Non-pigmented ciliary epithelial cell (primary cell): ENCODE measurements around the gene HOXB9.
A peak's percentile ranks its signal among the peaks of the same experiment; 100 is the strongest.

Source experiments
- DNase-seq: peaks from one replicate; pipeline ENCODE4 v3.0.0-alpha.2; 2010; ENCODE audit warnings: low read depth

Gene HOXB9

DNA sequence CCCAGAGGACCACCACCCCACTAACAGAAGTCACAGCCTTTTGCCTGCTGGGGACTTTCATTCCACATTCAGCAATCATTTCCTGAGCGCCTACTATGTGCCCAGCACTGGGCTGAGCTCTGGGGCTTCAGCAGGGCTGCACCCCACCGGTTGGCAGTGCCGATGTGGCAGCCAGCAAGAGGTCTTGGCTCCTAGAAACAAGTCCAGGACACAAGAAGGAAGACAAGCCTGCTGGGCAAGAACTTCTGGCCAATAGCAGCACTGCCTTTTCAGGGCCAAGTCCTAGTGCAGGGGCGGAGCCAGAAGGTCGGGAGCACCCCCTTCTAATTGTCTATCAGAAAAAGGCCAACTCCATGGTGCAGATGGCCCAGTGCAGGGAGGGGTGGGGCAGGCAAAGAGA is 13.0 kb upstream of the HOXB9 start:
- no peak for DNase-seq

DNA sequence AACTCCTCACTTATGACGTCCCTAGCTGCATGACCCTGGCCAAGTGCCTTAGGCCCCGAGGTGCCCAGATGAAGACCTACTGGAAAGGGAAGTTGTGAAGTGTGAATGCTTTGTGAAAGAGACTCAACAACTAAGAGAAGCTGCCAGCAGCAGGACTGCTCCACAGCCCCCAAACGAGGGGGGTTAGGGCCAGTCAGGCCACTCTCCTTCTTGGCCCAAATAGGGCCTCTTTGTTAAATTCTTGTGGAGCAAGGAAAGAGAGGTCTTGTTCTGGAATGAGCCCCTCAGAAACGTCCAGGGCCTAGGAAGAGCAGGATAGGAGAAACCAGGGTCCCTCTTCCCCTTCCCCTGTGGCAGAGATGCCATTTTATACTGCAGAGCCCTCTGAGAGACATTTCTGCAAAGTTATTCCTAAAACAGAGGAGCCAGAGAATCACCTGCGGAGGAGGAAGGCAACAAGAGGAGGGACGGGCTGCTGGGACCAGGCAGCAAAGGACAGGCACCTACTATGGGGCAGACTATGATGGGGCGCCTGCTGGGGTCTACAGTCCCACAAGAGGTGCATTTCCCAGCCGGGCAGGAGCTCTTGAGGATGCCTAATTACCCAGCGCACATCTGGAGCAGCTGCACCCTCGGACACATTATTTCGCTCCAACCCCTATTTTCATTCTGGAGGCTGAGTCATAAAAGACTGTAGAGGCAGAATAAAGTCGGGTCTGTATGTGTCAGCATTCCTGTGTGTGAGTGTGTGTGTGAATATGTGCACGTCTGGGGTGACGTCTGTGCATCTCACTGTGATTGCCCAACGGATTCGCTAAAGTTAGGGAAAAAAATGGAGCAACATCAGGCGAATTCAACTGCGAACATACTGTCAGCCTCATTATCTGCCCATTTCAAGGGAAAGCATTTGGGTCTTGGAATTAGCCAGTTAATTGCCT is 11.4 kb upstream of the HOXB9 start:
- DNase-seq = peak; percentile 17

DNA sequence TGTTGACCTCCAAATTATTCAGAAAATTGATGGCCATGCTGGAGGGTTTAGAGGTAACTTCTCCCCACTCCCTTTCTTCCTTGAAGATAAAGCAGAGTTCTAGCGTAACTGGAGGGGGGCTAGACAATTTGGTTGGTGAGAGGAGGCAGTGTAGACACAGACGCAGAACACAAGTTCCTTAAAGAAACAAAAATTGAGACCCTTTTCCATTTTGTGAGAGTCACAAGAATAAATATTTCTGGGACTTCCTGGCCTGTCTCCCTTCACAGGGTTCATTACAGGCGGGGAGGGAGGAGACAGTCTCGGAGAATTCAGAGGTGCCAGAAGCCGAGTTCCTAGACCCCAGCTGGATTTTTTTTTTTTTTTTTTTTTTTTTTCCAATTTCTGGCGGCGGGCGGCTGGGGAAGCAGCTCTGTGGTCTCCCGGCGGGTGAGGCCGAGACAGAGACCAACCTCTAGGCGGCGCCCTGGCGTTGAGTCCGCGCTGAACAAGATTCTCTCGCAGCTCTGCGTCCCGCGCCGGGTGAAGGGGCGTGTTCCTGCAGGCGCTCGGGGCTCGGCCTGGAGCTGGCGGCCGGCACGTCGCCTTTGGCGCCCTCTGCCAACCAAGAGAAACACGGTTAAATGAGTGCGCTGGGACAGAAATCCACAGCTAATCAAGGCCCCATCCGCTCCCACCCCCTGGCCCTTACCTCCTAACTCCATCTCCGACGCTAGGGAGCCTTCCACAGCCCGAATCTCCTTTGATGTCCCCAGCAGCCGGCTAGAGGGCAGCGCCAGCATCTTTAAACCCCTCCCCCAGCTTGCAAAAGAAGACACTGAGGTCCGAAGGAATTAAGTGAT is 10.2 kb upstream of the HOXB9 start:
- DNase-seq = no peak

DNA sequence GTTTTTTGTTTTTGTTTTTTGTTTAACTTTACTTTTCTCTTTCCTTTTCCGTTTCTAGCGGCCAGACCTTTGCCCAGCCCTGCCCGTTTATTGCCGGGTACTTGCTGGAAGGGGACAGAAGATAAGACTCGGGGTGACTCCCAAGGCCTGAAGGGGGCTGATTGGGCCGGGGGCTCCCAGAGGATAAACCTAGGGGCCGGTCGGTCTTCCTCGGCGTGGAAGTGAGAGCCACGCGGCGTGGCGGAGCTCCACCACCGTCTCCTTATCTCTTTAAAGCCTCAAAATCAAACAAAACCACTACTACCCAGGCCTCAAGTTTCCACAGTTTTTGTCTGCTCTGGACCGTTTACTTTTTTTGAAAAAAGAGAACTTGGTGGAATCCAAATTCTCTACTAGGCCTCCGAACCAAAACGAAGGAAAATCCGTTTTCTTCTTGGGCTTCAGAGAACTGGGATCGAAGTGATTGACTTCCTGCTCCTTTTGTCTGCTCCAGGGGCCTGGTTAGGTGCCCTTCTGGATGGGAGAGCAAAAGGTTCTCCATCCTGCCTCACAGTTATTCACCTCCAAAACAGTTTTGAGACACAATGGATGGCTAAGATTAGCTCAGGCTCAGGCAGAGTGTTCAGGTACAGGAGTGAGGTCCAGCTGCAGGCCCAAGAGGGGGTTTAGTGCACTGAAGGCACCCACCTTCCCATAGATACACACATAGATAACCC is 8.5 kb upstream of the HOXB9 start:
- no peak for DNase-seq

DNA sequence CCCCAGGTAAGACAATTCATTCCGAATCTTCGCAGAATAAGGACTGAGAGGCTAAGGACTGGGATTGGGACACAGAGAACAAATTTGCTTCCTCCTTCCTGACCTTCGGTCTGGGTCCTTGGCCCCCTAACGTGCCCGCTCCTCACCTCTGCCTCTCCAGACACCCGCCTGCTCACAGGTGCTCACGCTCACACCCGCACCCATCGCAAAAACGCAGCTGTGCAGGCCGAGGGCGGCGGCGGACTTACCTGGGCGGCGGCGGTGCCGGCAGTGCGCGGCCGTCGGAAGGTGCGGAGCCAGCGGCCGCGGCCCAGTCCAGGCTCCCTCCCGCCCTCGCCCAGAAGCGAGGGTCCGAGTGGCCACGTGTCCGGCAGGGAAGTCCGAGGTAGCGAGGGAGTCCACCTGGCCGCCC is 7.1 kb upstream of the HOXB9 start:
- no peak for DNase-seq

DNA sequence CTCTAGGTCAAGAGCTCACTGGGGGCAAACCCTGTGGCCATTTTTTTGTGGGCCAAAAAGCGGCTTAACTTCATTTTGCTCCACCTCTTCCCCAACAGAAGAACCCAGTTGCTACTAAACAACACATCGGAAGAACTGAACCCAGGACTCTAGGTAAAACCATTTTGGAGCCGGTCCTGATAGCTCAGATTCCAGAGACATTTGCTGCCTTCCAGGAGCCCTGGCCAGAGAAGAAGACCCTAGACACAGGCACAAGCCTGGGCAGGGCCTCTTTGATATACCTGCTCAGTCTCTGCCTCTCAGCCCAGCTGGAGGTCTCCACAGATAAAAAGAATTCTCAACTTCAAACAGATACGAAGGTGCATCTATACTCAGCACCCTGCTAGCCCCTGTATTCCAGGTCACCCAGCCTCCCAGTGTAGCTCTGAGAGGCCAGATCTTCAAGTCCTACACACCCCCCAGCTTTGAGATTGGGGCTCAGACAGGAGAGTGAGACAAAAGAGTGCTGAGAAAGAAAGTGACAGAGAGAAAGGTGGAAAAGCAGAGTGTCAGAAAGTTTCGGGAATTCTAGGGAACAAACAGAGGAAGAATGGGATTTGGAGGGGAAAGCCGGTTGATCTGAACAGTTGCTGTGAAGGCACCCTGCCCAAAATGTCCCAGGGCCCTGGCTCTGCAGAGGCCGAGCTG is 6.6 kb upstream of the HOXB9 start:
- no peak for DNase-seq

DNA sequence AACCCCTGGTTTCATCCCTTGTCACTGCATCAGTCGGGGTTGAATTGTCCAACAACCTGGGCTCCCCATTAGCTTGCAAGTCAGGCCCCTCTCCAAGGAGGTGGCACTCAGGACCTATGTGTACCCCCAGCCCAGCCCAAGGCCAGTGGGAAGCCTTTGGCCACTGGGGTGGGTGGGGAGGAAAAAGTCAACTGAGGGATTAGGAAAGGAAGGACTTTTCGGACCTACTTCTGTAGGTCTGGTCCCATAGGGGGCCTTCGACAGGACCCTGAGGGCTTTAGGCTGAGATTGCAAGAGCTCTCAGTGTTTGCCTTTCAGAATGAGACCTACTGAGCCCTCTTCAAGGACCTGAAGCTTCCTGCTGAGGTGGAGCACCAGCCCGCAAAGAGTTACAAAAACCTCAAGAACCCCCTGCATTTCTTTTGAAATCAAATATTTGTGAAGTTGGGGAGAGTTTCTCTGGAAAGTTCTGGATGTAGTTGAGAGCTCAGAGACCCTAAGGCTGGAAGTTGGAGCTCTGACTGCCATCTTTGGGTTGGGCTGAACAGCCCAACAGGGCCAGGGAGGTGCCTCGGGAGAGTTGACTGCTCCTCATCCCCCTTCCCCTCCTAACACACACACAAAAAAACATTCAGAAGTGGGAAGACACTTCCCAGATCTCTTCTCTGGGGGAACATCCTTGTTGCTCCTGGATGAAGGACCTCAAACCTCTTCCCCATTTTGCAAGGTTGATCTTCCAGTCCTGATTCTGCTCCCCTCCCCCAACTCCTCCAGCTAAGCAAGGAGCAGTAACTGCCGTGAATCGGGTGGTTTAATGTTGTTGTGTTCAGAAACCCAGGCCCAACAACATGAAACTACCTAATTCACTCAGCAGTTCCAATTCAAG is 5.8 kb upstream of the HOXB9 start:
- no peak for DNase-seq

DNA sequence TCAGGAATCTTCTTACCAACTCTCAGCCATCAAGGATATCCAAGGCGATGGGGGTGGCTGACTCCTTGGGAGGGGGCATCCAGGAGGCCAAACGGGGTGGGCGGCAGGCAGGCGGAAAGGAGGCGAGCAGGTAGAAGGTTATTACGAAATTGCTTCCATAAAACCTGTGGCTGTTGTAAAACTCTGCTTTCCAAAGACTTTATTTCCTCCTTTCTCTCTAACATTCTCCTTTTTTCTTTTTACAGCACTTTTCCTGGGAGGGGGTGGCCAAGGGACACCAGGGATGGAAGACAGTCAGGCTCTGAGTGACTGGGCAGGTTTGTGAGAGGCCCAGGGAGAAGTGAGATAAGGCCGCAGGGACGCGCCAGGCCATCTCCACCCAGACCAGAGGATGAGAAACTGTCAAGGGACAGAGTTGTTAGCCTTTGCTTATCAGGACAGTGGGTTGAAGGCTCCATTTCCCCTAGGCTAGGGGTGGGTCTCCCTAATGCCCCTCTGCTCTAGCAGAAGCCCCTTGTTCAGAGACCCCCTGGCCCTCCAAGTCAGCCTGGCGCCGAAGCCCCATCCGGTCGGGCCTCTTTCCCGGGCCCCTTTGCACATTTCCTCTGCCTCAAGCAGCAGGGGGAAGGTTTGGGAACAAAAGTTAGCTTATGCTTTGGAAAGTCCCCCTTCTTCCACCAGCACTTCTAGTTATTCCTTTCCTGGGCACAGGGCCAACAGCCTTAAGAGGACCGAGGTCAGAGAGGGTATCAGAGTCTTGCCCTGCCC is 5.0 kb upstream of the HOXB9 start:
- DNase-seq = no peak

DNA sequence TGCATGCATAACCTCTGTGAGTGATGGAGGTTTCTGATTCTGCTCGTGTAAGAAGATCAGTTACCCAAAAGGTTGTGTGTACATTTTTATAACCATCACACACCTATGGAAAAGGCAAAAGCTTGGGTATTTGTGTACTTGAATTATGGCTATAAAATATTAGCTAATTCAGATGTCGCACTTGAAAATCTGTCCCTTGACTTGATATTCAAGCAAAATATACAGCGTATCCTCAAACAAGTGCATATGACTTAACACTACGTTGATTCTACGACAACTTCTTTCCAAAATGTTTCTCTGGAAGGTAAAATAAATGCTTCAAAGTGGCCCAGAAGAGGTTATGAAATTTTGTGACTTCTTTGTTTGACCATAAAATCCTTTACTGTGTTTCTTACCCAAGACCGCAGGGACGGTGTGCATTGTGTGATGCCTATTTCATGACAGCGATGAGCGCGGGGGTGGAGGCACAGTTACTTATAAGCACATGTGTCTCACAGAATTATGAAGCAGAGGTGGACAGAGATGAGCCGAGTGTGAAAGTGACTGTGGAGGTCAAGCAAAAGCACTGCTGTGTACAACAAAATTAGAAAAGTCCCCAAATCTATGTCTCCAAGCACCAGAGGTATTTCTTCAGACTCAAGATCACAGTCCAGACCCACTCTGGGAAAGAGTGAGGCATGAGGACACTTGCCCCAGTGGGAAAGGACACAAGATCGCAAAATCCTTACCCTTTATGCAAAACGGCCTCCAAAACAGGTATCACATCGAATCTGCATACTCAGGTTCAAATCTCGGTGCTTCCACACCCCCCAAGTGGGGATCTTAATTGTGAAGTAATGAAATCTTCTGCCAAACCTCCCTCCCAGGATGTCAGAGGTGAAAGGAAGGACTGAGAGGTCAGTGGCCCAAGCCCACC is 4.1 kb upstream of the HOXB9 start:
- no peak for DNase-seq

DNA sequence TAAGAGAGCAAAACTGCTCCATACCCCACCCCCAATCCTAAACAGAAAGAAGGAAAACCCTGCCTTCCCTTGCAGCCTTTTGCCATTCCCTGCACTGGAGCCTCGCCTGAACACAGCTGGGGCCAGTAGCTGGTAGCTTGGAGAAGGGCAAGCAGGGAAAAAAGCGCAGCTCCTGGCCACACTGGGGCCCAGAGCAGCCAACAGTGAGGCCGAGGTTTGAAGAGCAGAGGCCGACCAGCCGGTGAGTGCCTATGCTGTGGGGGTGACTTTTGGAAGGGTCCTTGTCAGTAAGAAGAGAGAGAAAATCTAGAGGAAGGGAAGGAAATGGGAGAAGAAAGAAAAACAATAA is 3.2 kb upstream of the HOXB9 start:
- no peak for DNase-seq

DNA sequence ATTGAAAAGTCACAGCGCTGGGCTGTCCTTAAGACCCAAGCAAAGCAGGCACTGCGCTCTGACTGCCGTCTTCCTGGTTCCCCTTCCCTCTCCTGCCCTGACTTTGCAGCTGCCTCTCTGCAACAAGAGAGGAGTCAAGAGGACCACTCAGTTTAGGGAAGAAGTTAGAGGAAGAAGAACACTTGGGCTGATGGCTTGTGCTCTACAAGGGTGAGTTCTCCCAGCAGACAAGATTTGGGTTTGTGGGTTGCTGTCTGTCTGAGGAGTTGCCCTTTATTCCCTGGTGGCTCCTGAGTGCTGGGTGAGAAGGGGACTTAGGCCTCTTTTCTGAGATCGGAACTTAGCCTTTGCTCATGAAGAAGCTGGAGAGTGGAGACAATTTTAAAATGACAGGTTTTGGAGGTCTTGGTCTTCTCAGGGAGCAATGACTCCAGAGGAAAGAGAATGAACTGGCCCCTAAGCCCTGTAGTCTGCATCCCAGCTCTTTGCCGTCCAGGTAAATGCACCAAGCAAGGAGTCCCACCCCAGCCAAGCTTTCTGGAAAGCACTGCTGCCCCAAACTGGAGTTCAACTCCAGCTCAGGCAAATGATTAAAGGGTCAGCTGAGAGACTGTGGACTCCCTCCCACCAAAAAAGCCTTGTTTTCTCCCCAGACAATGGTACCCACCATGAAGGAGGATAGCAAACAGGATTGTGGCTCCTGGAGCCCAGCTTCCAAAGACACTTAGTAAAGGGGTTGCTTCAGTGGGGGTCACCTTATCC is 2.7 kb upstream of the HOXB9 start:
- no peak for DNase-seq

DNA sequence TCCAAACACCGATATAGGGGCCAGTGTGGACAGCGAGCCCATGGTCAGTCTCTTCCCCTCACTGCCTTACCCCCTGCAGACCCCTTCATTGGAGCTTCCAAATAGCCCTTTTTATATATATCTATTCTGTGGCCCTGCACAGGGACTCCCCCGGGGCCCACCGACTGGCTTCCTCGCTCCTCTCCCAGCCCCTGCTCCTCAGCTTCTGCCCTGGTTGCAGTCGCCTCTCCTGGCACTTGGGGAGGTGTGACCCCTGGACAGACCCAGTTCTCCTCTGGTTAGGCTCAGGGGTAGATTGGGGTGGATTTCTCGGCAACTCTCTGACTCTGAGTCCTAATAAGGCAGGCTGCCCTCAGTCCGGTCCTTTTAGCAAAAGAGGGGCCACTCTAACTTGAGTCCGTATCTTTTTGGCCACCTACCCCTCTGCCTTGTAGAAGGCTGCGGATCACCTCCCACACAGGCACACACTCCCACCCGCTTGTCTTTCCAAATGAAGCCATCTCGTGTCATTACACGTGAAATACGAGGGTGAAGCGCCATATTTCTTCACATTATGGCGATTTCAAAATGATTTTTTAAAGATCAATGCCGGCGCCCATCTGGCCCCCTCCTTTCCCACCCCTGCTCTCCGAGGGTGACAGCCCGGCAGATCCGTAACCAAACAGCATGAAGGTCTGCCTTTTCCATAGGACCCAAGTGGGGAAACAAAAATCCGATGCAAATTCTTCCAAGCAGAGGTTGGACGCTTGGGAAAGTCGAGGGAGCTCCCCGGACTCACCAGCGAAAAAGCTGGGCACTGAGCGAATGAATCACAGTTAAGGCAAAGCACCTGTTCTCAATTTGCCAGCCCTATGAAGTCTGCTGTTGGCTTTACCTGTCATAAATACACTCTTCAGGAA is 1.7 kb upstream of the HOXB9 start:
- DNase-seq = no peak

DNA sequence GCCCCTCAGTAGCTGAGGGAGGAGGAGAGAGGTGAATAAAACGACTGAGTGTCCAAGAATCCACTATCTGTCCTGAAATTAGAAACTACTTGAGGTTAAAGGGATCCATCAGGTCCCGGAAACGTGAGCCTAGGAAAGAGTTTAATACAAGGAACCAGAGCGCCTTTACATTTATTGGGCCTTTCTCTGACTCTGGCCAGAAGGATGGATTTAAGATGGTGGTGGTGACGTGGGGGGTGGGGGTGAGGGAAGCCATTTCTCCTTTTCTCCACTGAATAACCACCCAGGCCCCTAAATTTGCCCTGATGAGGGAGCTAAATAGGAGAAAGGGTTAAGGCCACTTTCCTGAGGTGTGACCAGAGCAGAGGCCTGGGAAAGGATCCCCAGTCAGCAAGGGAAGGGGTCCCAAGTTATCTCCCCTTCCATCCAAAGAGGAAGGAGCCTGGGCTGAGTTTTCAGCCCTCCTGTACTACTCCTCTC is 1.0 kb upstream of the HOXB9 start:
- DNase-seq = no peak

DNA sequence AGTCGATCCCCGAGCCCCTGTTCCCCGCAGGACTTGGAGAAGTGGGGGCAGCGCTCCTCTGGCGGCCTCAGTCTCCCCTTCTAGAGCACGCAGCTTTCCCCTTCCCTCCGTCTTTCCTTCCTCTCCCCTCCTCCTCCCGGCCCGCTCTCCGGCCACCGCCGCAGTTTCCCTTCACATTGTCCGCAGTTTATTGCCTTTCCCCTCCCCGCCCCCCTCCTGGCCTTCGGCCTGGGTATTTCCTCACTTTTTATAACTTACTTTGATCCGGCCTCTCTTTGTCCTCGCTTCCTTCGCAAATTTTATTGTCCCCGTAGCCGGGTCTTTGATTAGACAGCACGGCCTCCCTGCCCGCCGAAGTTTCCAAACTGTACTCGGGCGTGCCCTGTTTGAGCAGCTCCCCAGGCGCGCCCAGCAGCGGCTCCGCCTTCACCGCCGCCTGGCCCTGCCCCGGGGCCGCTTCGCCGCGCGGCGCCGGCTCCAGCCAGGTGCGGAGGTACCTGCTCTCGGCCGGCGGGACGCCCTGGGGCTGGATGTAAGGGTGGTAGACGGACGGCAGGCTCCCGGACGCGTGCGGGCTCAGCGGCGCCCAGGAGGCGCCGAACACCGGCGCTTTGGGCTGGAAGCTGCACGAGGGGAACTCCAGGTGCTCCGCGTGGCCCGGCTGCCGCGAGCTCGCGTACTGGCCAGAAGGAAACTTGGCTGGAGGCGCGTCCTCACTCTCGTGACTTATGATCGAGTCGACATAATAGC is 488 bp downstream of the HOXB9 start:
- DNase-seq = no peak

DNA sequence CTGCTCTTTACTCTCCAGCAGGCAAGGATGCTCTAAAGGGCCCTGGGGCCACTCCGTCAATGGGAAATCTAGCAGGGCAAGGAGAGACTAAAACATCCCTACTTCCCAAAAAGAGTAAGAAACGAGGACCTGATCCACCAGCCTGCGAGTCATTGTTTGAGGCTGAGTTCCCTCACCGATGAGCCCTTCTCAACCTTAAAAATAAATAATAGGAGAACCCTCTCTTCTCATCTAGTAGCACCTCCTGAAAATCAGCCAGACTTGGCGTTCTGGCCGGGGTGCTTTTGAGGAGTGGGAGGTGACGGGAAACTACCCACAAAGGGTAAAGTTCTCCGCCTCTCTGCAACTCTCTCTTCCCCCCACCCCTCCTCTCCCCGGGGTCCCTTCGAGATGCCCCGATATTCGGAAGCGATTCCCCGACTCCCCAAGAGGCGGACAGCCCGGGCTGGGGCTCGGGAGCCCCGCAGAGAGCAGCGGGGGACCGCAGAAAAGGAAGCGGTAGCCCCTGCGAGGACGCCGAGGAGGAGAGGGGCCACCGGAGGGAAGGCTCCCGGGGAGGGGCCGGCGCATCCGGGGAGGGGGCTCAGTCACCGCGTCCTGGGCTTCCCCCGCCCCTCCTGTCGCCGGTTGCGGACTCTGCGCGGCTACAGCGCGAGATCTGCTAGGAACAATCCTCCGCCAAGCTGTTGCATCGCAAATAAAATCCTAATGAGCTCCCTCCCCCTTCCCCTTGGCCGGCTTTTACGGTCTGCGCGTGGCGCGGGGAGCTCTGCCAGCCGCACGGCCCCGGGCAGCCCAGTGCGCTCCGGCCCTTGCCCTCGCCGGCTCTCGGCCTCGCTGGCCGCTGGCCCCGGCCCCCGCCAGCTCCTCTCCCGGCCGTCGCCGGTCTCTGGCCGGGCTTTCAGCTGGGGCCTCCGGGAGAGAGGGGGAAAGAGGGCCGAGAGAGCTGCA is 1.3 kb downstream of the HOXB9 start:
- DNase-seq = no peak
